ENCODE data around the gene TFAM. TPM values are rescaled to one million over a fixed set of nuclear protein-coding genes. Genes with fewer than 3 reads are reported as not detected.

Gene TFAM
- total and polyA plus RNA-seq, 2 of the 8 experiments (the other 6 are each of a cell fraction or from before 2014, with no cell fraction given), result 29.3 to 97.3 TPM

- Histone ChIP-seq H3K4me3 (ENCODE audit: extremely low read depth in 1 of 4, insufficient read depth in 2 of 4, low read depth in 3 of 4, low read length in 4 of 4) (no peak overlapping the region), H3K27me3 (replicated peaks in 1 of 4; ENCODE audit: control insufficient read depth in 3 of 4, extremely low read depth in 1 of 4, insufficient read depth in 3 of 4, low read length in 3 of 4) (no peaks in the 10 kb centered on the region), H3K4me2 (ENCODE audit: insufficient read depth in 1 of 2, low read depth in 2 of 2, low read length in 2 of 2) (no peak overlapping the region), H2AK5ac (ENCODE audit: low read depth, low read length) (no peak overlapping the region), H3K27ac (ENCODE audit: low read depth, low read length) (no peak overlapping the region), H2BK120ac (replicated peaks; ENCODE audit: low read depth, low read length) (no peak overlapping the region), H2BK15ac (ENCODE audit: low read length) (no peak overlapping the region), H3K36me3 (ENCODE audit: control insufficient read depth in 2 of 4, insufficient read depth in 4 of 4, low read length in 3 of 4) (peaks cover 0 to 38% (median 14%) of the 10 kb centered on the region in 4 experiments; a peak in 5 of 8 replicates), H4K20me1 (replicated peaks in 1 of 2; ENCODE audit: control insufficient read depth in 1 of 2, insufficient read depth in 2 of 2, low read length in 2 of 2) (peaks cover 0 to 4% of the 10 kb centered on the region in 2 experiments), H4K8ac (ENCODE audit: extremely low read depth, insufficient read depth, low read length) (no peak overlapping the region), H3K23me2 (ENCODE audit: low read depth, low read length) (no peaks in the 10 kb centered on the region), H2BK12ac (ENCODE audit: low read depth, low read length) (no peak overlapping the region), H3K9me3 (ENCODE audit: insufficient read depth in 2 of 2, low read depth in 1 of 2, low read length in 1 of 2) (no peaks in the 10 kb centered on the region), H3K14ac (ENCODE audit: insufficient read length) (no peak overlapping the region), H2BK5ac (ENCODE audit: low read depth, low read length) (no peak overlapping the region), H3K4me1 (replicated peaks in 1 of 4; ENCODE audit: control insufficient read depth in 3 of 4, insufficient read depth in 4 of 4, low read length in 3 of 4) (no peaks in the 10 kb centered on the region), H3K79me1 (ENCODE audit: low read depth, low read length) (no peaks in the 10 kb centered on the region), H3K4ac (replicated peaks; ENCODE audit: insufficient read length, low read depth, low read length) (no peak overlapping the region), H3K9ac (replicated peaks in 1 of 4; ENCODE audit: extremely low read depth in 1 of 4, low read depth in 3 of 4, low read length in 3 of 4) (no peak overlapping the region), H2AFZ (ENCODE audit: low read length) (no peak overlapping the region), H3K79me2 (ENCODE audit: control insufficient read depth in 1 of 2, insufficient read depth in 2 of 2, low read length in 2 of 2) (no peaks in the 10 kb centered on the region), H3K18ac (ENCODE audit: extremely low read depth, low read length) (no peak overlapping the region), H2BK20ac (ENCODE audit: low read length) (no peak overlapping the region), H3K23ac (ENCODE audit: insufficient read length) (no peak overlapping the region), H3K56ac (replicated peaks; ENCODE audit: insufficient read length, low read depth, low read length) (no peak overlapping the region), H4K91ac (replicated peaks; ENCODE audit: insufficient read length, low read length) (no peak overlapping the region), H4K5ac (ENCODE audit: insufficient read length, low read depth, low read length) (no peak overlapping the region)
- POLR2A ChIA-PET (ENCODE audit: partially characterized antibody), result interaction anchor here (0.6 kb wide), 1 partner anchor 13 kb away, joined by 3 read pairs; no protein-coding TSS in a partner anchor
- 86% methylated on average over 4 of the region's 4 CpGs; no CpG with 5 or more reads in 1 of the 2 experiments for WGBS, 2 experiments (ENCODE audit: extremely low coverage in 1 of 2, insufficient coverage in 1 of 2, insufficient read length in 1 of 2, insufficient replicate concordance in 2 of 2, low coverage in 1 of 2, low lambda C conversion rate in 2 of 2, missing lambda C conversion rate in 1 of 2)
- DNase-seq (ENCODE audit: low read depth in 1 of 2, low spot score in 2 of 2), result no peak
- CTCF ChIA-PET (ENCODE audit: partially characterized antibody), result interaction anchor here (4.2 kb wide), 1 partner anchor 15 kb away, joined by 21 read pairs; no protein-coding TSS in a partner anchor
- no peak for TF ChIP-seq RAD21 (IDR thresholded peaks at IDR 0.05 in 1 of 2, conservative IDR thresholded peaks at IDR 0.05 in 1 of 2; ENCODE audit: low read depth in 2 of 2, low read length in 2 of 2)
- no peak for TF ChIP-seq CREB1 (IDR thresholded peaks at IDR 0.05)
- no peak for TF ChIP-seq SRF (IDR thresholded peaks at IDR 0.05; ENCODE audit: low read depth, low read length)
- no peak for TF ChIP-seq CBX8 (IDR thresholded peaks at IDR 0.05; ENCODE audit: borderline replicate concordance, low read depth, low read length)
- no peak for TF ChIP-seq NRF1 (IDR thresholded peaks at IDR 0.05; ENCODE audit: low read depth, low read length)
- TF ChIP-seq EGR1 (IDR thresholded peaks at IDR 0.05; ENCODE audit: borderline replicate concordance, low read depth, low read length), result no peak
- TF ChIP-seq SIX5 (IDR thresholded peaks at IDR 0.05; ENCODE audit: low read depth, low read length), result no peak
- TF ChIP-seq ATF2 (IDR thresholded peaks at IDR 0.05; ENCODE audit: low read length), result no peak
- no peak for TF ChIP-seq NANOG (IDR thresholded peaks at IDR 0.05; ENCODE audit: insufficient read depth, low read depth, low read length, poor library complexity, severe bottlenecking)
- no peak for TF ChIP-seq ATF3 (IDR thresholded peaks at IDR 0.05; ENCODE audit: insufficient read depth, low read depth, low read length)
- FAIRE-seq, result no peak
Observed at GRCh38 chr10:58399410-58399809, 14.2 kb downstream of the TFAM start.

Data from H1 (cell line).